PC-9 (cell line): ENCODE data around the gene ADGRV1. TPM values are rescaled to one million over a fixed set of nuclear protein-coding genes. Genes with fewer than 3 reads are reported as not detected.

ENCODE experiments used
- BruUV-seq: library from RNA; stranded (reverse); fragments of 400-500 nt; replicated peaks from 2 replicates; lab custom pipeline; 2021; lab: Mats Ljungman, UMichigan
- CTCF ChIA-PET: fragments of 300-600 bp; sonication (Branson Sonifier 250); formaldehyde crosslinking; loops from one replicate; lab custom pipeline; 2022; ENCODE audit warnings: antibody characterized with exemption; lab: Charles Lee
- POLR2A ChIA-PET: fragments of 300-600 bp; sonication (Branson Sonifier 250); formaldehyde crosslinking; loops from one replicate; lab custom pipeline; 2022; ENCODE audit warnings: antibody characterized with exemption; ENCODE audit not compliant: unreplicated experiment; lab: Charles Lee
- DNase-seq, 2 experiments: peaks; one replicate each; pipeline versions ENCODE4 v3.0.0 to v3.0.0-alpha.2; 2015 to 2022; ENCODE audit warnings: mixed read lengths in 1 of 2
- H2AFZ ChIP-seq: fragments of 200-600 bp; sonication (generic); 2 replicates; pipeline ENCODE4 v1.8.1; 2017; ENCODE audit warnings: antibody characterized with exemption
- H3F3A ChIP-seq: fragments of 200-600 bp; sonication (generic); 2 replicates; pipeline ENCODE4 v1.8.1; 2017; ENCODE audit warnings: antibody characterized with exemption, mild to moderate bottlenecking, low read depth; ENCODE audit not compliant: insufficient read depth
- H3K27ac ChIP-seq: fragments of 200-600 bp; sonication (generic); 2 replicates; pipeline ENCODE4 v1.6.1; 2016; ENCODE audit warnings: mixed run types
- H3K27me3 ChIP-seq: fragments of 200-600 bp; sonication (generic); 2 replicates; pipeline ENCODE4 v1.6.1; 2016; ENCODE audit warnings: low read depth, mixed run types; ENCODE audit not compliant: insufficient read depth
- H3K36me3 ChIP-seq: fragments of 200-600 bp; sonication (generic); 2 replicates; pipeline ENCODE4 v1.6.1; 2016; ENCODE audit warnings: low read depth, mixed run types
- H3K4me1 ChIP-seq: fragments of 200-600 bp; sonication (generic); replicated peaks from 2 replicates; pipeline ENCODE4 v1.6.1; 2016; ENCODE audit warnings: mixed run types; ENCODE audit not compliant: insufficient read depth
- H3K4me2 ChIP-seq: fragments of 200-600 bp; sonication (generic); 2 replicates; pipeline ENCODE4 v1.6.1; 2017; ENCODE audit warnings: mixed run types
- H3K4me3 ChIP-seq: fragments of 200-600 bp; sonication (generic); 2 replicates; pipeline ENCODE4 v1.6.1; 2016; ENCODE audit warnings: mixed run types
- H3K79me2 ChIP-seq: fragments of 200-600 bp; sonication (generic); 2 replicates; pipeline ENCODE4 v1.6.1; 2017; ENCODE audit warnings: low read depth, mixed run types
- H3K9me2 ChIP-seq: fragments of 200-600 bp; sonication (generic); 2 replicates; pipeline ENCODE4 v1.8.1; 2017; ENCODE audit warnings: mild to moderate bottlenecking; ENCODE audit not compliant: insufficient read depth
- H3K9me3 ChIP-seq: fragments of 200-600 bp; sonication (generic); 2 replicates; pipeline ENCODE4 v1.8.1; 2016; ENCODE audit warnings: low read depth; ENCODE audit not compliant: insufficient read depth
- H4K20me1 ChIP-seq: fragments of 200-600 bp; sonication (generic); 2 replicates; pipeline ENCODE4 v1.8.1; 2017; ENCODE audit not compliant: insufficient read depth
- EZH2 ChIP-seq: fragments of 200-600 bp; sonication (generic); IDR thresholded peaks from 2 replicates; pipeline ENCODE4 v1.8.0; 2017; ENCODE audit warnings: antibody characterized with exemption, low read depth
- intact Hi-C: fragments of 100-400 bp; cut with micrococcal nuclease; formaldehyde crosslinking; loops from one replicate; pipeline ENCODE4 v1.10.0; 2022; ENCODE audit not compliant: unreplicated experiment
- total RNA-seq: library from RNA; stranded (reverse); gene quantifications from 2 replicates; pipeline ENCODE4 v1.2.3, GENCODE V29; 2021
- TF ChIP-seq, protein P1 (sequence below): fragments of 200-600 bp; sonication (generic); conservative IDR thresholded peaks from 2 replicates; pipeline ENCODE4 v1.6.1; 2017; ENCODE audit warnings: mixed run types, antibody characterized with exemption, mild to moderate bottlenecking, moderate library complexity

The ADGRV1 gene
- total RNA-seq, 1 experiment from 2014 or later: 1.0 TPM

DNA sequence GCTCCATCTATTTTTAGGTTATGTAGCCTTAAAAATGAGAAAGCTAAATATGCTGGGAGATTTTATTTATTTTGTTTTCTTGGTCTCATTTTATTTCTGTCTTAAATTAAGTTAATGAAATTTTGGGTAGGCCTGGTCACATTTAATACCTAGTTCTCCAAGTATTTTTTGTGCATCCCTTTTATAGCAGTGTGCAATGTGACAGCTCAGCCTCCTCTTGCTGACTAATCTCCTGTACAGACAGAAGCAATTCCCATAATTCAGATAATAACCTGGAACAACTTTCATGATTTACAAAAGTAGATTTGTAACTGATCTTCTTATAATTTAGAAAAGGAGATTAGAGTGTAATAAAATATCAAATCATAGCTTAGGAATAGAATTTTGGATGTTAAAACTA is 403.9 kb downstream of the ADGRV1 start:
- ChIA-PET POLR2A (no interaction called here), CTCF (interaction anchor here (0.6 kb wide), 1 partner anchor 52 kb away, joined by 3 read pairs; no protein-coding TSS in a partner anchor)
- Histone ChIP-seq H2AFZ (no peak overlapping the region), H3K79me2 (no peaks in the 10 kb centered on the region), H3K9me2 (no peaks in the 10 kb centered on the region), H3K27me3 (no peaks in the 10 kb centered on the region), H3F3A (no peaks in the 10 kb centered on the region), H3K4me2 (no peak overlapping the region), H4K20me1 (no peaks in the 10 kb centered on the region), H3K27ac (no peak overlapping the region), H3K4me3 (no peak overlapping the region), H3K9me3 (no peaks in the 10 kb centered on the region; the same call in 1 of the 2 replicates), H3K36me3 (no peaks in the 10 kb centered on the region), H3K4me1 (no peaks in the 10 kb centered on the region)
- DNase-seq: no peak
- TF ChIP-seq EZH2: no peak
- TF ChIP-seq, protein P1, sequence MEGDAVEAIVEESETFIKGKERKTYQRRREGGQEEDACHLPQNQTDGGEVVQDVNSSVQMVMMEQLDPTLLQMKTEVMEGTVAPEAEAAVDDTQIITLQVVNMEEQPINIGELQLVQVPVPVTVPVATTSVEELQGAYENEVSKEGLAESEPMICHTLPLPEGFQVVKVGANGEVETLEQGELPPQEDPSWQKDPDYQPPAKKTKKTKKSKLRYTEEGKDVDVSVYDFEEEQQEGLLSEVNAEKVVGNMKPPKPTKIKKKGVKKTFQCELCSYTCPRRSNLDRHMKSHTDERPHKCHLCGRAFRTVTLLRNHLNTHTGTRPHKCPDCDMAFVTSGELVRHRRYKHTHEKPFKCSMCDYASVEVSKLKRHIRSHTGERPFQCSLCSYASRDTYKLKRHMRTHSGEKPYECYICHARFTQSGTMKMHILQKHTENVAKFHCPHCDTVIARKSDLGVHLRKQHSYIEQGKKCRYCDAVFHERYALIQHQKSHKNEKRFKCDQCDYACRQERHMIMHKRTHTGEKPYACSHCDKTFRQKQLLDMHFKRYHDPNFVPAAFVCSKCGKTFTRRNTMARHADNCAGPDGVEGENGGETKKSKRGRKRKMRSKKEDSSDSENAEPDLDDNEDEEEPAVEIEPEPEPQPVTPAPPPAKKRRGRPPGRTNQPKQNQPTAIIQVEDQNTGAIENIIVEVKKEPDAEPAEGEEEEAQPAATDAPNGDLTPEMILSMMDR: no peak
- no TSS peak for BruUV-seq
- intact Hi-C loops: no loop called here

DNA sequence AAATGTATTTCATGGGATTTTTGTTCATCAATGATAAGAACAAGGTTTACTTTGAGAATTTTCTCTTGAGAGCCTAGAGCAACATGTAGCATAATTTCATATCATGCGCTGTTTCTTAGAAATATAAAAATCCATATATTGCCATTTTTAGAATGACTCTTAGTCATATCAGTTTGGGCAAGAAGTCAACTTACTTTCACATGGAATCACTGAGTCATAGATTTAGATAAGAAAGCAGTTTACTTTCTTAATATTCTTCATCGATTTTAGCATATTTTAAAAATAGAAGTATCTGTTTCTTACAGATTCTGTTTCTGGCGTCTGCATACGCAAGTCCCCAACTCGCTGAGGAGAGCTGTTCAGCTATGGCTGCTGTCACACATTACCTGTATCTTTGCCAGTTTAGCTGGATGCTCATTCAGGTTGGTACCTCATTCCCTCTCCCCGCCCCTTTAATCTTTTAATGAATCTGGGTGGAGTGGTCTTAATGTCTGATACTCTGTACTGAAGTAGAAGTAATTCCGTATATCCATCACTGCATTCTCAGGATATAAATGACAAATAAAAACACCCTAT is 406.6 kb downstream of the ADGRV1 start:
- Histone ChIP-seq H3K27ac (no peak overlapping the region), H3K9me3 (no peaks in the 10 kb centered on the region; the same call in 1 of the 2 replicates), H3K4me3 (no peak overlapping the region), H3K36me3 (no peaks in the 10 kb centered on the region), H3K4me1 (no peaks in the 10 kb centered on the region), H3F3A (no peaks in the 10 kb centered on the region), H3K9me2 (no peaks in the 10 kb centered on the region), H2AFZ (no peak overlapping the region), H3K79me2 (no peaks in the 10 kb centered on the region), H3K27me3 (no peaks in the 10 kb centered on the region), H3K4me2 (no peak overlapping the region), H4K20me1 (no peaks in the 10 kb centered on the region)
- ChIA-PET POLR2A (no interaction called here), CTCF (no interaction called here)
- no TSS peak for BruUV-seq
- no peak for TF ChIP-seq EZH2
- TF ChIP-seq, protein P1: no peak
- intact Hi-C loops: no loop called here
- DNase-seq: no peak

GRCh38 chr5:90967443-90967842 is 408.8 kb downstream of the ADGRV1 start:
- BruUV-seq: no TSS peak
- Histone ChIP-seq H3F3A (no peaks in the 10 kb centered on the region), H3K9me2 (no peaks in the 10 kb centered on the region), H3K27me3 (no peaks in the 10 kb centered on the region), H3K9me3 (peaks cover 5% of the 10 kb centered on the region; the same call in 1 of the 2 replicates), H3K4me1 (no peaks in the 10 kb centered on the region), H2AFZ (no peak overlapping the region), H3K36me3 (no peaks in the 10 kb centered on the region), H3K27ac (no peak overlapping the region), H3K4me2 (no peak overlapping the region), H3K4me3 (no peak overlapping the region), H4K20me1 (no peaks in the 10 kb centered on the region), H3K79me2 (no peaks in the 10 kb centered on the region)
- ChIA-PET POLR2A (no interaction called here), CTCF (no interaction called here)
- TF ChIP-seq, protein P1: no peak
- DNase-seq: no peak
- intact Hi-C loops: no loop called here
